Suprapubic skin (tissue), 4 donors: ENCODE results near the gene ASB14. TPM values are rescaled to one million over a fixed set of nuclear protein-coding genes. Genes with fewer than 3 reads are reported as not detected.

Experiments used
- DNase-seq, 2 donors: peaks; one replicate each; pipeline ENCODE4 v3.0.0-alpha.2; 2019; ENCODE audit warnings: low spot score in 2 of 2
- H3K27ac ChIP-seq: fragments of 200-600 bp; sonication (generic); one replicate; pipeline ENCODE4 v1.5.1; 2019
- H3K27me3 ChIP-seq: fragments of 200-600 bp; sonication (generic); one replicate; pipeline ENCODE4 v1.5.1; 2019
- H3K36me3 ChIP-seq: fragments of 200-600 bp; sonication (generic); one replicate; pipeline ENCODE4 v1.5.1; 2019
- H3K4me1 ChIP-seq: fragments of 200-600 bp; sonication (generic); one replicate; pipeline ENCODE4 v1.5.1; 2019
- H3K4me3 ChIP-seq: fragments of 200-600 bp; sonication (generic); one replicate; pipeline ENCODE4 v1.5.1; 2019; ENCODE audit warnings: mild to moderate bottlenecking
- H3K9me3 ChIP-seq: fragments of 200-600 bp; sonication (generic); one replicate; pipeline ENCODE4 v1.5.1; 2019
- EP300 ChIP-seq: sonication (generic); formaldehyde crosslinking; IDR thresholded peaks from one replicate; pipeline ENCODE4 v1.6.1; 2017; ENCODE audit warnings: antibody characterized with exemption
- POLR2A ChIP-seq, 2 donors: fragments of 450-650 bp; IDR thresholded peaks; one replicate each; pipeline ENCODE4 v1.6.1; 2017; ENCODE audit warnings: antibody characterized with exemption in 2 of 2, mild to moderate bottlenecking in 2 of 2, moderate library complexity in 2 of 2
- POLR2AphosphoS5 ChIP-seq, 3 donors: sonication (generic); formaldehyde crosslinking; IDR thresholded peaks; one replicate each; pipeline ENCODE4 v1.6.1; 2017; ENCODE audit warnings: antibody characterized with exemption in 3 of 3
- WGBS: methylation state at CpG from one replicate; pipeline ENCODE4 v1.1.5; 2018; 5-methylcytosine and 5-hydroxymethylcytosine counted together
- total RNA-seq, 4 donors: library from RNA; depleted of rRNA; stranded (reverse); fragments of >200 nt; gene quantifications; one replicate each; pipeline ENCODE4 v1.1.0, GENCODE V29; 2016
- TF ChIP-seq, protein P1 (sequence below), 2 donors: fragments of 200-600 bp in 1 of 2; fragments of 450-650 bp in 1 of 2; sonication (generic) in 1 of 2; IDR thresholded peaks; one replicate each; pipeline ENCODE4 v1.5.1; 2016 to 2019; ENCODE audit warnings: antibody characterized with exemption in 2 of 2, mild to moderate bottlenecking in 1 of 2, moderate library complexity in 1 of 2

Gene ASB14
- total RNA-seq, 4 donors from 2014 or later: not detected

DNA sequence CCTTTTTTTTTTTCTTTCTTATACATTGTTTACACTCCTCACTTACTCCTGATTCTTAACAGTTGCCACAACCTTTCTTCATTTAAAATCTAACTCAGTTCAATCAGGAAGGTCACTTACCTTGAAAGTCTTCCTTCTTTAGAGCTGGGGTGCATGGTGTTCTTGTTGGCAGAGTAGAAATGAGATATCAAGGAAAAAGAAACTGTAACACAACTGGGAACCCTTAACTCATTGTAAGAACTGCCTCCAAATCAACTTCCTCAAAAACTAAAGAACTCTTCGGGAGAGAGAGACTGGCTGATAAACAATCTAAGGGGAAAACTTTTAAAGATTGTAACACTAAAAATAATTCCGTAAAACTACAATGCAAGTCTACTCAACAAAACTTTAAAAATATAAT lies 66.3 kb downstream of the ASB14 start:
- 59% methylated on average over 2 of the region's 2 CpGs for WGBS
- TF ChIP-seq, protein P1, sequence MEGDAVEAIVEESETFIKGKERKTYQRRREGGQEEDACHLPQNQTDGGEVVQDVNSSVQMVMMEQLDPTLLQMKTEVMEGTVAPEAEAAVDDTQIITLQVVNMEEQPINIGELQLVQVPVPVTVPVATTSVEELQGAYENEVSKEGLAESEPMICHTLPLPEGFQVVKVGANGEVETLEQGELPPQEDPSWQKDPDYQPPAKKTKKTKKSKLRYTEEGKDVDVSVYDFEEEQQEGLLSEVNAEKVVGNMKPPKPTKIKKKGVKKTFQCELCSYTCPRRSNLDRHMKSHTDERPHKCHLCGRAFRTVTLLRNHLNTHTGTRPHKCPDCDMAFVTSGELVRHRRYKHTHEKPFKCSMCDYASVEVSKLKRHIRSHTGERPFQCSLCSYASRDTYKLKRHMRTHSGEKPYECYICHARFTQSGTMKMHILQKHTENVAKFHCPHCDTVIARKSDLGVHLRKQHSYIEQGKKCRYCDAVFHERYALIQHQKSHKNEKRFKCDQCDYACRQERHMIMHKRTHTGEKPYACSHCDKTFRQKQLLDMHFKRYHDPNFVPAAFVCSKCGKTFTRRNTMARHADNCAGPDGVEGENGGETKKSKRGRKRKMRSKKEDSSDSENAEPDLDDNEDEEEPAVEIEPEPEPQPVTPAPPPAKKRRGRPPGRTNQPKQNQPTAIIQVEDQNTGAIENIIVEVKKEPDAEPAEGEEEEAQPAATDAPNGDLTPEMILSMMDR (IDR thresholded peaks at IDR 0.05): no peak
- TF ChIP-seq EP300 (no peak), POLR2AphosphoS5 (IDR thresholded peaks at IDR 0.05) (no peak), POLR2A (IDR thresholded peaks at IDR 0.05) (no peak)

DNA sequence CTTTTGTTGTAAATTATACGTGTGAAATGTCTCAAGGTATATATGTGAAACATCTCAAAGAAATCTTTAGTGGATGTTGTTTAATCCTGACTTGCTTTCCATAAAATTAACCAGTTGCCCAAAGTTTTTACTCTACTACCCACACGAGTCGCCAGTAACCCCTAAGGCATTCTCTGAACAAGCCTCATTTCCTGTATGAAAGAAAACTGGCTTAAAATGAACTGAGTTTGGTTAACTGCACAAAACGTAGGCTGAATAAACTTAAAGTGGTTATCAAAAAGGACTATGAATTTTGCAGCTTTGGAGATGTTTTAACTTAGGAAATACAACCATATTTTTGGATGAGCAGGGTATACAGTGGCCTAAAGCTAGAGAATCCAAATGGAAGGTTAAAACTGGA lies 67.6 kb downstream of the ASB14 start:
- H3K27me3 ChIP-seq: no peaks in the 10 kb centered on the region
- H3K36me3 ChIP-seq: no peaks in the 10 kb centered on the region
- H3K4me3 ChIP-seq: no peak overlapping the region
- H3K27ac ChIP-seq: no peak overlapping the region
- no peak for DNase-seq
- no peak for TF ChIP-seq POLR2AphosphoS5 (IDR thresholded peaks at IDR 0.05)
- TF ChIP-seq EP300: no peak
- TF ChIP-seq, protein P1 (IDR thresholded peaks at IDR 0.05): no peak
- no peak for TF ChIP-seq POLR2A (IDR thresholded peaks at IDR 0.05)
- peaks cover 22% of the 10 kb centered on the region for H3K4me1 ChIP-seq
- no peaks in the 10 kb centered on the region for H3K9me3 ChIP-seq
- WGBS: 55% methylated on average over 4 of the region's 4 CpGs

More for the DNA sequence above, 66.3 kb downstream of the ASB14 start:
- no peak overlapping the region for H3K27ac ChIP-seq
- H3K4me3 ChIP-seq: no peak overlapping the region
- DNase-seq: no peak
- no peaks in the 10 kb centered on the region for H3K9me3 ChIP-seq
- peaks cover 33% of the 10 kb centered on the region for H3K4me1 ChIP-seq
- H3K36me3 ChIP-seq: no peaks in the 10 kb centered on the region
- H3K27me3 ChIP-seq: no peaks in the 10 kb centered on the region

DNA sequence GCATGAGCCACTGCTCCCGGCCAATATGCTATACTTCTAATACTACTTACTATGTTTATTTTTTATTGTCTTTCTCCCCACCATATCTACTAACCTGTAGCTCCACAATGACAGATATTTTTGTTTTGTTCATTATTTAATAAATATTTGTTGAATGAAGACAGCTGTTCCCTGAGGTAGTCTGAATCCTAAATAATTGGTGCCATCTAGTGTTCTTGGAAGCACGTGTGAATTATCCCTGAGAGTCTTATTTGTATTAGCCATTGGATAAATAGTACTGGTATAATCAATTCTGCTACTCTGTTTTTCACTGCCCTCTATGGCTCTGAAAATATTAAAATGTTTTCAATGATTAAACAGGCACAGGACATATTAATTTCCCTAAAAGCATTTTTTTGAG lies 70.6 kb downstream of the ASB14 start:
- DNase-seq: no peak

More for the DNA sequence above, 70.6 kb downstream of the ASB14 start:
- no peak overlapping the region for H3K4me3 ChIP-seq
- no peaks in the 10 kb centered on the region for H3K27me3 ChIP-seq
- H3K27ac ChIP-seq: no peak overlapping the region
- no peaks in the 10 kb centered on the region for H3K9me3 ChIP-seq
- no peak for TF ChIP-seq EP300
- TF ChIP-seq, protein P1 (IDR thresholded peaks at IDR 0.05): no peak
- H3K4me1 ChIP-seq: peaks cover 4% of the 10 kb centered on the region
- WGBS: 60% methylated on average over 2 of the region's 2 CpGs
- no peaks in the 10 kb centered on the region for H3K36me3 ChIP-seq

Other genes with a start within 250 kb of the ASB14 start
- gene SPATA12, start 232.0 kb downstream of the ASB14 start, total RNA-seq: not detected
- gene IL17RD, start 127.3 kb downstream of the ASB14 start, total RNA-seq: 1 to 10 TPM; 2.2 to 6.1 (median 3.7) TPM
- gene HESX1, start 92.7 kb downstream of the ASB14 start, total RNA-seq: 1 to 10 TPM in 1 of 4 donors, under 1 TPM in 2, not detected in 1; 0.76 to 4.7 (median 0.89) TPM
- 10 to 100 TPM; 41.1 to 60.2 (median 46.1) TPM for gene APPL1, start 65.0 kb downstream of the ASB14 start, total RNA-seq